GM12874 (cell line): ENCODE measurements around the gene ASTN1.

ENCODE experiments used
- CTCF ChIP-seq: IDR thresholded peaks from 2 replicates; pipeline ENCODE4 v1.5.1; 2011; ENCODE audit warnings: low read depth, mild to moderate bottlenecking, control low read depth, low read length, moderate library complexity; ENCODE audit not compliant: insufficient read depth

ASTN1 gene

GRCh38 chr1:177163844-177164379, 600 bp downstream of the ASTN1 start:
- no peak for TF ChIP-seq CTCF

GRCh38 chr1:177162243-177162642, 2.3 kb downstream of the ASTN1 start:
- TF ChIP-seq CTCF: no peak

GRCh38 chr1:177146499-177146898, 18.0 kb downstream of the ASTN1 start:
- no peak for TF ChIP-seq CTCF

GRCh38 chr1:177145106-177146070, 19.1 kb downstream of the ASTN1 start:
- no peak for TF ChIP-seq CTCF

- no peak for TF ChIP-seq CTCF
Observed at GRCh38 chr1:177142791-177143271, 21.7 kb downstream of the ASTN1 start.

- no peak for TF ChIP-seq CTCF
Observed at GRCh38 chr1:177142010-177142409, 22.5 kb downstream of the ASTN1 start.

- no peak for TF ChIP-seq CTCF
Observed at GRCh38 chr1:177138347-177138746, 26.2 kb downstream of the ASTN1 start.
